NT2/D1 (cell line): Measurements from ENCODE around the gene GGA1.

Source experiments
- YY1 ChIP-seq: IDR thresholded peaks from 2 replicates; pipeline ENCODE4 v1.6.1; 2011; ENCODE audit not compliant: insufficient read length, insufficient read depth
- ZNF274 ChIP-seq: IDR thresholded peaks from 2 replicates; pipeline ENCODE4 v1.6.1; 2011; ENCODE audit warnings: mild to moderate bottlenecking, low read depth, low read length

DNA sequence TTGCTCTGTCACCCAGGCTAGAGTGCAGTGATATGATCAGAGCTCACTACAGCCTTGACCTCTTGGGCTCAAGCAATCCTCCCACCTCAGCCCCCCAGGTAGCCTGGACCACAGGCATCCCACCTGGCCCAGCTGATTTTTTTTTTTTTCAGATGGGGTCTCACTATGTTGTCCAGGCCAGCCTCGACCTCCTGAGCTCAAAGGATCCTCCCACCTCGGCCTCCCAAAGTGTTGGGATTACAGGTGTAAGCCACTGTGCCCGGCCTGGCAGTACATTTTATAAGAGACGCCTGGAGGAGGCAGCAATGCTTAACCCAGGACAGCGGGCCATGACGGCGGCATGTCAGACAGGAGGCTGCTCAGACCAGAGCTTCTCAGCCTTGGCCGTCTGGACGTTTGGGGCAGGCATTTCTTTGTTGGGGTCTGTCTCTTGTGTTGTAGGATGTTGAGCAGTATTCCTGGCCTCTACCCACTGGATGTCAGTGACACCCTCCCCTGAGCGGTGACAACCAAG is 33.1 kb upstream of the GGA1 start:
- TF ChIP-seq ZNF274: no peak
- no peak for TF ChIP-seq YY1
